Activated CD8-positive, alpha-beta T cell treated with anti-CD3 and anti-CD28 coated beads for 36 hours (primary cell): ENCODE data around the gene SOST. TPM values are rescaled to one million over a fixed set of nuclear protein-coding genes. Genes with fewer than 3 reads are reported as not detected.
A peak's percentile ranks its signal among the peaks of the same experiment; 100 is the strongest.
"Not testable (repeated sequence)": the region's sequence is repeated elsewhere in the genome, so short reads cannot be mapped to it uniquely, and the experiment has no call there.

Experiments used
- ATAC-seq: fragments of 200-7000 bp; cut with Tn5 transposase; one replicate; pipeline ENCODE4 v1.10.0; 2021; ENCODE audit warnings: mild to moderate bottlenecking, moderate library complexity
- CTCF ChIA-PET: fragments of 350-600 bp; sonication (Branson Sonifier 250); formaldehyde crosslinking; loops from one replicate; lab custom pipeline; 2021; ENCODE audit warnings: antibody characterized with exemption; lab: Charles Lee
- POLR2A ChIA-PET: fragments of 350-600 bp; sonication (Branson Sonifier 250); formaldehyde crosslinking; loops from one replicate; lab custom pipeline; 2021; ENCODE audit warnings: antibody characterized with exemption; lab: Charles Lee
- DNase-seq: peaks from one replicate; pipeline ENCODE4 v3.0.0-alpha.2; 2020
- H3K27ac Mint-ChIP-seq: one replicate; pipeline ENCODE4 v1.8.0; 2021; ENCODE audit warnings: mild to moderate bottlenecking, mixed read lengths
- H3K27me3 Mint-ChIP-seq: one replicate; pipeline ENCODE4 v1.8.0; 2021; ENCODE audit warnings: mixed read lengths
- H3K36me3 Mint-ChIP-seq: one replicate; pipeline ENCODE4 v1.8.0; 2021; ENCODE audit warnings: low read depth, mixed read lengths
- H3K4me1 Mint-ChIP-seq: one replicate; pipeline ENCODE4 v1.8.0; 2021; ENCODE audit warnings: low read depth, mixed read lengths
- H3K4me3 Mint-ChIP-seq: one replicate; pipeline ENCODE4 v1.8.0; 2021; ENCODE audit warnings: mild to moderate bottlenecking, moderate library complexity, mixed read lengths
- H3K9me3 Mint-ChIP-seq: one replicate; pipeline ENCODE4 v1.8.0; 2021; ENCODE audit warnings: mixed read lengths
- CTCF ChIP-seq: fragments of 200-600 bp; IDR thresholded peaks from one replicate; pipeline ENCODE4 v1.8.0; 2022; ENCODE audit warnings: antibody characterized with exemption, mild to moderate bottlenecking
- intact Hi-C: fragments of 100-400 bp; cut with micrococcal nuclease; formaldehyde crosslinking; loops from one replicate; pipeline ENCODE4 v1.10.0; 2022
- total RNA-seq, 2 experiments: library from RNA; stranded (reverse); gene quantifications; one replicate each; pipeline ENCODE4 v1.2.3, GENCODE V29; 2021

Gene SOST
- total RNA-seq, 2 experiments from 2014 or later, result not detected

GRCh38 chr17:43800736-43801135 is 42.1 kb upstream of the SOST start:
- DNase-seq (no peak), ATAC-seq (no peak)
- peaks cover 2% of the 10 kb centered on the region for H3K4me1 Mint-ChIP-seq
- ChIA-PET CTCF (interaction anchor here (2.6 kb wide), 1 partner anchor 34 kb away, joined by 13 read pairs; no protein-coding TSS in a partner anchor), POLR2A (no interaction called here)
- no peak overlapping the region for H3K27ac Mint-ChIP-seq
- H3K36me3 Mint-ChIP-seq, result peaks cover 1% of the 10 kb centered on the region
- no peak for TF ChIP-seq CTCF
- H3K9me3 Mint-ChIP-seq, result no peaks in the 10 kb centered on the region
- H3K4me3 Mint-ChIP-seq, result no peak overlapping the region
- intact Hi-C loops, result no loop called here
- H3K27me3 Mint-ChIP-seq, result peaks cover 25% of the 10 kb centered on the region

- no peak for TF ChIP-seq CTCF
- Mint-ChIP-seq H3K4me3 (no peak overlapping the region), H3K27me3 (peaks cover 23% of the 10 kb centered on the region), H3K4me1 (no peaks in the 10 kb centered on the region), H3K9me3 (no peaks in the 10 kb centered on the region), H3K36me3 (no peaks in the 10 kb centered on the region), H3K27ac (no peak overlapping the region)
- ATAC-seq, result no peak
- intact Hi-C loops, result no loop called here
- no peak for DNase-seq
- POLR2A ChIA-PET, result no interaction called here
- CTCF ChIA-PET, result interaction anchor here (1.2 to 2.6 kb wide), 2 partner anchors 33 to 79 kb away, joined by 5 to 13 read pairs; no protein-coding TSS in a partner anchor
Measured at GRCh38 chr17:43799047-43799446, 40.5 kb upstream of the SOST start.

- ATAC-seq, intact Hi-C loops, H3K4me3 Mint-ChIP-seq, H3K4me1 Mint-ChIP-seq, DNase-seq, POLR2A ChIA-PET, H3K9me3 Mint-ChIP-seq, H3K36me3 Mint-ChIP-seq, H3K27ac Mint-ChIP-seq: not testable (repeated sequence)
- CTCF ChIA-PET, result interaction anchor here (1.4 kb wide), 1 partner anchor 31 kb away, joined by 3 read pairs; no protein-coding TSS in a partner anchor
- peaks cover 30% of the 10 kb centered on the region for H3K27me3 Mint-ChIP-seq
Measured at GRCh38 chr17:43798024-43798423, 39.4 kb upstream of the SOST start.

- DNase-seq, CTCF ChIA-PET, POLR2A ChIA-PET, intact Hi-C loops, H3K27ac Mint-ChIP-seq, H3K36me3 Mint-ChIP-seq, H3K4me3 Mint-ChIP-seq, H3K4me1 Mint-ChIP-seq, ATAC-seq, H3K9me3 Mint-ChIP-seq: not testable (repeated sequence)
- peaks cover 22% of the 10 kb centered on the region for H3K27me3 Mint-ChIP-seq
Measured at GRCh38 chr17:43792668-43793067, 34.1 kb upstream of the SOST start.

- Mint-ChIP-seq H3K4me3 (no peak overlapping the region), H3K27ac (no peak overlapping the region), H3K9me3 (no peaks in the 10 kb centered on the region), H3K36me3 (no peaks in the 10 kb centered on the region), H3K27me3 (peaks cover 20% of the 10 kb centered on the region), H3K4me1 (peaks cover 4% of the 10 kb centered on the region)
- DNase-seq (no peak), ATAC-seq (peak; percentile 30)
- no peak for TF ChIP-seq CTCF
- intact Hi-C loops, result no loop called here
- CTCF ChIA-PET, result no interaction called here
- POLR2A ChIA-PET, result no interaction called here
Measured at GRCh38 chr17:43791589-43791988, 33.0 kb upstream of the SOST start.

- no peaks in the 10 kb centered on the region for H3K9me3 Mint-ChIP-seq
- ATAC-seq (no peak), DNase-seq (no peak)
- no peak overlapping the region for H3K4me3 Mint-ChIP-seq
- intact Hi-C loops, result no loop called here
- H3K36me3 Mint-ChIP-seq, result no peaks in the 10 kb centered on the region
- ChIA-PET POLR2A (no interaction called here), CTCF (interaction anchor here (1.3 to 1.7 kb wide), 2 partner anchors 24 to 56 kb away, joined by 7 to 8 read pairs; partner anchors contain the start of gene CD300LG)
- peaks cover 17% of the 10 kb centered on the region for H3K27me3 Mint-ChIP-seq
- peaks cover 4% of the 10 kb centered on the region for H3K4me1 Mint-ChIP-seq
- no peak for TF ChIP-seq CTCF
- H3K27ac Mint-ChIP-seq, result no peak overlapping the region
Measured at GRCh38 chr17:43790311-43790940, 31.8 kb upstream of the SOST start.
